ENCODE measurements around the gene DCAF12. TPM values are rescaled to one million over a fixed set of nuclear protein-coding genes. Genes with fewer than 3 reads are reported as not detected.

The DCAF12 gene
- total RNA-seq, 1 experiment from 2014 or later, result 40.2 TPM

GRCh38 chr9:34086864-34087263 lies 39.6 kb downstream of the DCAF12 start:
- Histone ChIP-seq H3K27ac (ENCODE audit: low read depth, low read length) (no peak overlapping the region), H2AFZ (ENCODE audit: low read depth, low read length, poor library complexity, severe bottlenecking) (no peak overlapping the region), H3K4me2 (ENCODE audit: low read length) (no peak overlapping the region), H3K36me3 (ENCODE audit: control insufficient read depth in 1 of 2, insufficient read depth in 2 of 2, low read length in 2 of 2) (peaks cover 34 to 41% of the 10 kb centered on the region in 2 experiments), H3K4me1 (ENCODE audit: control insufficient read depth in 1 of 2, insufficient read depth in 2 of 2, low read length in 2 of 2) (no peaks in the 10 kb centered on the region), H3K9me3 (ENCODE audit: control insufficient read depth in 1 of 2, insufficient read depth in 1 of 2, low read depth in 1 of 2, low read length in 2 of 2) (no peaks in the 10 kb centered on the region), H3K4me3 (replicated peaks in 1 of 2; ENCODE audit: low read depth in 1 of 2, low read length in 2 of 2) (no peak overlapping the region), H4K20me1 (ENCODE audit: insufficient read depth) (no peaks in the 10 kb centered on the region), H3K9ac (ENCODE audit: low read length) (no peak overlapping the region), H3K79me2 (ENCODE audit: insufficient read depth, low read length) (no peaks in the 10 kb centered on the region), H3K27me3 (ENCODE audit: insufficient read depth, low read length) (no peaks in the 10 kb centered on the region), H3K9me2 (ENCODE audit: insufficient read depth) (no peaks in the 10 kb centered on the region)
- CTCF ChIA-PET, result no interaction called here
- no peak for TF ChIP-seq FOSL1 (IDR thresholded peaks at IDR 0.05; ENCODE audit: low read depth)
- TF ChIP-seq, protein P1, sequence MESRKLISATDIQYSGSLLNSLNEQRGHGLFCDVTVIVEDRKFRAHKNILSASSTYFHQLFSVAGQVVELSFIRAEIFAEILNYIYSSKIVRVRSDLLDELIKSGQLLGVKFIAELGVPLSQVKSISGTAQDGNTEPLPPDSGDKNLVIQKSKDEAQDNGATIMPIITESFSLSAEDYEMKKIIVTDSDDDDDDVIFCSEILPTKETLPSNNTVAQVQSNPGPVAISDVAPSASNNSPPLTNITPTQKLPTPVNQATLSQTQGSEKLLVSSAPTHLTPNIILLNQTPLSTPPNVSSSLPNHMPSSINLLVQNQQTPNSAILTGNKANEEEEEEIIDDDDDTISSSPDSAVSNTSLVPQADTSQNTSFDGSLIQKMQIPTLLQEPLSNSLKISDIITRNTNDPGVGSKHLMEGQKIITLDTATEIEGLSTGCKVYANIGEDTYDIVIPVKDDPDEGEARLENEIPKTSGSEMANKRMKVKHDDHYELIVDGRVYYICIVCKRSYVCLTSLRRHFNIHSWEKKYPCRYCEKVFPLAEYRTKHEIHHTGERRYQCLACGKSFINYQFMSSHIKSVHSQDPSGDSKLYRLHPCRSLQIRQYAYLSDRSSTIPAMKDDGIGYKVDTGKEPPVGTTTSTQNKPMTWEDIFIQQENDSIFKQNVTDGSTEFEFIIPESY (IDR thresholded peaks at IDR 0.05; ENCODE audit: extremely low read depth, insufficient replicate concordance, low read length), result no peak
- TF ChIP-seq EGR1 (IDR thresholded peaks at IDR 0.05; ENCODE audit: low read depth), result no peak
- TF ChIP-seq SIN3A (IDR thresholded peaks at IDR 0.05; ENCODE audit: low read depth), result no peak
- no peak for TF ChIP-seq JUND (IDR thresholded peaks at IDR 0.05)
- no peak for TF ChIP-seq ZNF274 (IDR thresholded peaks at IDR 0.05; ENCODE audit: low read depth, low read length)
- no peak for TF ChIP-seq REST (IDR thresholded peaks at IDR 0.05; ENCODE audit: low read depth)
- TF ChIP-seq ELF1 (IDR thresholded peaks at IDR 0.05; ENCODE audit: borderline replicate concordance, low read depth), result no peak
- TF ChIP-seq POLR2A (IDR thresholded peaks at IDR 0.05; ENCODE audit: borderline replicate concordance, extremely low read depth, insufficient read depth, insufficient read length), result no peak
- TF ChIP-seq, protein P2, sequence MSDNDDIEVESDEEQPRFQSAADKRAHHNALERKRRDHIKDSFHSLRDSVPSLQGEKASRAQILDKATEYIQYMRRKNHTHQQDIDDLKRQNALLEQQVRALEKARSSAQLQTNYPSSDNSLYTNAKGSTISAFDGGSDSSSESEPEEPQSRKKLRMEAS (IDR thresholded peaks at IDR 0.05), result no peak
- TF ChIP-seq ZFX (IDR thresholded peaks at IDR 0.05), result no peak
- no peak for TF ChIP-seq EZH2phosphoT487 (IDR thresholded peaks at IDR 0.05; ENCODE audit: borderline replicate concordance)
- TF ChIP-seq CTCF (IDR thresholded peaks at IDR 0.05 in 2 of 3, conservative IDR thresholded peaks at IDR 0.05 in 1 of 3; ENCODE audit: borderline replicate concordance in 1 of 3, insufficient read depth in 1 of 3, low read depth in 2 of 3, low read length in 2 of 3), result no peak
- TF ChIP-seq CBX3 (IDR thresholded peaks at IDR 0.05; ENCODE audit: low read depth), result no peak
- no peak for TF ChIP-seq SP1 (IDR thresholded peaks at IDR 0.05; ENCODE audit: low read depth)
- no peak for TF ChIP-seq YY1 (IDR thresholded peaks at IDR 0.05; ENCODE audit: extremely low read depth, insufficient replicate concordance, low read depth, low read length)
- TF ChIP-seq RAD21 (IDR thresholded peaks at IDR 0.05; ENCODE audit: low read depth), result no peak
- TF ChIP-seq EZH2 (IDR thresholded peaks at IDR 0.05), result no peak
- TF ChIP-seq SRF (IDR thresholded peaks at IDR 0.05; ENCODE audit: low read depth), result no peak
- no peak for TF ChIP-seq CEBPB (IDR thresholded peaks at IDR 0.05; ENCODE audit: low read depth)
- ATAC-seq, result no peak
- RAD21 ChIA-PET (ENCODE audit: low non-redundant PET in 1 of 2, low total read pairs in 2 of 2, uncharacterized antibody in 2 of 2, unreplicated experiment in 2 of 2), result no interaction called here
- POLR2A ChIA-PET, result no interaction called here
- intact Hi-C loops (cut with micrococcal nuclease), result no loop called here
- no peak for DNase-seq (ENCODE audit: low read depth, low spot score)
- BruUV-seq (replicated peaks), result no TSS peak
